GM19025 (cell line): ENCODE measurements around the gene MFSD6.

Source experiments
- ATAC-seq: cut with Tn5 transposase; IDR thresholded peaks from one replicate; pipeline ENCODE4 v1.9.1; 2021; ENCODE audit warnings: mild to moderate bottlenecking, low read depth, moderate library complexity; ENCODE audit not compliant: unreplicated experiment

MFSD6 gene

DNA sequence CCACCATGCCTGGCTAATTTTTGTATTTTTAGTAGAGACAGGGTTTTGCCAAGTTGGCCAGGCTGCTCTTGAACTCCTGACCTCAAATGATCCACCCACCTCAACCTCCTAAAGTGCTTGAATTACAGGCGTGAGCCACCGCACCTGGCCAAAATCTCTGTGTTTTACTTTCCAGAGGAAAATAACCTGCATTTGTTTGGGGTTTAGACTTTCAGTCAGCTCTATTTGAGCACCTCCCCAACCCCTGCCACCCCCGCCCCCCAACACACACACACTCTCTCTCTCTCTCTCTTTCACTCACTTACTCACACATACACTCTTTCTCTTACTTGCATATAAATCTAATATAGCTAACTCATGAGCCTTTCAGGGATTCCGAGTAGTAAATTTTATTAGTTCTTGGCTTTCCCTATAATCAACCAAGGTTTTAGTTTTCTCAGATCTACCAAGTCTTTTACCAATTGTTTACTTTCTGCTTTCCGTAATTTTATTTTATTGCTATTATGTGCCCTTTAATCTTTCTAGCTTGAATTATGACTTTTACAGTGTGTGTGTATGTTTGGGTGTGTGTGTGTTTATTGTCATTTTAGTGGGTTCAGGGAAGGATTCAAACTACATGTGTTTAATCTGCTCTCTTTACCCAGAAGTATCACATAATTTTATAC, 24.5 kb downstream of the MFSD6 start:
- no peak for ATAC-seq

DNA sequence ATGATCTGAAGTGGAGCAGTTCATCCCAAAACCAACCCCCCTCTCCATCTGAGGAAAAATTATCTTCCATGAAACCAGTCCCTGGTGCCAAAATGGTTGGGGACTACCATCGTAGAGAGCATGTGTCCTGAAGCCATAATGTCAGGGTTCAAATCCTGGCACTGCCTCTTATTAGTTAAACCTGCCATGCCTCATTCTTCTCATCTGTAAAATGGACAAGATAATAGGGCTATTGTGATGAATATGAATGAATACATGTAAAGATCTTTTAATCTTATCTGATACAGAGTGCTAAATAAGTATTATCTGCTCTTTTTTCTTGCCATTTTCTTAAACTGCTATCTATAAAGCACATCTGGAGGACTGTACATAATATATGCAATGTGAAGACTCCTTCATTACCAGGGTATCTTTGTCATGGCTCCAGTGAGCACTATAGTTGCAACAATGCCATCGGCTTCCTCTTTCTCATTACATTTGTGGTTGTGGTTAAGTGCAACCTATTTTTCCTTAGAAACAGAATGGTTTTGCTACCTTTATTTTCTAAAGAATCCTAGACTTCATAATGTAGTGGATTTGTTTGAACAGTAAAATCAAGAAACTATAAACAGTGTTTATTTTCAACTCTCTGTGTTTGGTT, 27.0 kb downstream of the MFSD6 start:
- no peak for ATAC-seq

DNA sequence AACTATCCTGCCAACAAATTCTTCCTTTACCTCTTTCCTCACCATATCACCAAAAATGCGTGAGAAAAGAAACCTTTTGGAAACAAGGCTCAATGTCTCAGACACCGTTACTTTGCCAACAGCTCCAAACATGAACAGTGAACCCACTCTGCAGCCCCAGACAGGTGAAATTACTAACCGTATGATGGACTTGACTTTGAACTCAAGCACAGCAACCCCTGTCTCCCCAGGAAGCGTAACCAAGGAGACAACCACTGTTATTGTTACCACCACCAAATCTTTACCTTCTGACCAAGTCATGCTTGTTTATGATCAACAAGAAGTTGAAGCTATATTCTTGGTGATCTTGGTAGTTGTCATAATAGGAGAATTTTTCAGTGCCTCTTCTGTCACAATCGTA, 28.4 kb downstream of the MFSD6 start:
- no peak for ATAC-seq

DNA sequence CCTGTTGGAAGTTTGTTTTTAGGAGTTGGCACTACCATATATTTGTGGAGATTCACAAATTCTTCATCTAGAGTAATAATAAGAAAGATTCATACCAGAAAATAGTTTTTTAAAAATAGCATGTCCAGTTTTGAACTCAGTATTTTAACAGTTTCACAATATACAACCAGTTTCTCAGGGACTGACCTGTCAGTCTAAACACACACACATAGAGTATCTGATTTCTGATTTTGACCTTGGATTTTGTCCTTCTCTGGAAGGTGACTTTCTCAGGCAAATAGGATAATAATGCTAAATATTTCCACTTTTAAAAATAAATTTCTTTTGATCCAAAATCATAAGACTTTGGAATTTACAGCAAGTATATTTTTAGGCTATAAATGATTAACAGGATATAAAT, 32.0 kb downstream of the MFSD6 start:
- ATAC-seq, result no peak

DNA sequence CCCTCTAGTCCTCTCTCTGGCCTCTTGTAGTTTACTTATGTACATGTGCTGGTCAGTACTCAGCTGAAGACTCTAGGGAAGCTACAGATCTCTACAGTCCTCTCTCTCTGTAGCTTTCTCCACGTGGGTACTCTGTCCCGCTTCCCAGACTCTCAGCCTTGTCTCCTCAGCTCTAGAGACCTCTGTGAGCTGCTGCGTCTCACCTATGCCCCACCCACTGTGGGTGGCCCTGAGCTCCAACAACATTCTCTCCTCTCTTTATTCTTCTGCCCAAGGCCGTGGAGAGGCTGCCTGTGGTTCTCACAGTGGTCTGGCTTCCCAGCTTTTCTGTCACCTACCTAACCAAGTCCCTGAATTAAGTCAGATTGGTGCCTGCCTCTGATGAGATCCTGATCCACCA, 33.4 kb downstream of the MFSD6 start:
- ATAC-seq, result no peak

DNA sequence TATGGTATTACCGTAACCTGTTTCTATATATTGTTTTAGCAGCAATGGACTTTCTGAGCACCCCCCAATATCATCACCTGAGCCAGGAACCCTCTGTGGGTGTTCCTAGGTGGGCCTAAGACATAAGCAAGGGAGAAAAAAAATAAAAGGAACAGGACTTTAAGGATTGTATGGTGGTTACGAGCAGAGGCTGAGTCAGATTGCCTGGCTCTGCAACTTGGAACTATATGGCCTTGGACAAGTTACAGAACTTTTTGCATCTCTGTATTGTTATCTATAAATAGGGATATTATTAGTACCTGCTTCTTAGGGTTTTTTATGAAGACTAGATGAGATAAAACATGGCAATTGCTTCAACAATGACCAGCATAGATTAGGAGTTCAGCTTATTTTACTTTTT, 34.9 kb downstream of the MFSD6 start:
- no peak for ATAC-seq

DNA sequence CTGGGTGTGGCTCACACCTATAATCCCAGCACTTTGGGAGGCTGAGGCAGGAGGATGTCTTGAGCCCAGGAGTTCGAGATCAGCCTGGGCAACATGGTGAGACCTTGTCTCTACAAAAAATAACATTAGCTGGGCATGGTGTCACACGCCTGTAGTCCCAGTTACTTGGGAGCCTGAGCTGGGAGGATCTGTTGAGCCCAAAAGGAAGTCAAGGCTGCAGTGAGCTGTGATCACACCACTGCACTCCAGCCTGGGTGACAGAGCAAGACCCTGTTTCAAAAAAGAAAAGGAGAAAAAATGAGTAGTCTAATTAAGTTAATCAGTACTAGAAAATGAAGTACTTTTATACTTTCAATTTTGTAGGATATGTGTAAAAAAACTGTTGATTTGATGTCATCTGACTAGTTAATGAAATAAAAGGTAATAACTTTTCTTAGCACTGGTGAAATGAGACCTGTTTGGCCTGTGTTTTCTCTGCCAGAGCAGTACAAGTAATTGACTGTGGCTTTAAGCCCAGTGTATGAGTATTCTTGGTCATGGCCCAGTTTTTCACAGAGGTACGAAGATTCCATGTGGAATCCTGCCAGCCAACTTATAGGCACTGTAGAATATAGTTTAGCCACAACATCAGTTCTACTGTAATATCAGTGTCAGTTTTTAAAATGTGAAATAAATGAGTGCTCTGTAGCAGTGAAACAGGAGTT, 35.8 kb downstream of the MFSD6 start:
- no peak for ATAC-seq

DNA sequence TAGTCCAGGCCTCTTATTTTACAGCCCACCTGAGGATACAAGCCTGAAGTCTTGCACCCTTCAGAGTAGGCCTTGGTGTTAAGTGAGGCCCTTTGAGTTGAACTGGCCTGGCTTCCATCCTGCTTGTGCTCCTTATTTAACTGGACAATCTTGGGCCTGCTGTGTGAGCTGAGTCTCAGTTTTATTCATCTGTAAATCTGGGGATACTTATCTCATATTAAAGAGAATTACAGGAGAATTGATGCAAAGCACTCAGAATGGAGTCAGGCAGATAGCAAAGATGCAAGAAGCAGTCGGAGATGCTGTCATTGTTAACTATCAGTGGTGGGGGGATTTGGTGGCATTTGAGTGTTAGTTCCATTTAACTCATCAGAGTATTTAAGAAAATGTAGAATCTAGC, 36.8 kb downstream of the MFSD6 start:
- no peak for ATAC-seq

DNA sequence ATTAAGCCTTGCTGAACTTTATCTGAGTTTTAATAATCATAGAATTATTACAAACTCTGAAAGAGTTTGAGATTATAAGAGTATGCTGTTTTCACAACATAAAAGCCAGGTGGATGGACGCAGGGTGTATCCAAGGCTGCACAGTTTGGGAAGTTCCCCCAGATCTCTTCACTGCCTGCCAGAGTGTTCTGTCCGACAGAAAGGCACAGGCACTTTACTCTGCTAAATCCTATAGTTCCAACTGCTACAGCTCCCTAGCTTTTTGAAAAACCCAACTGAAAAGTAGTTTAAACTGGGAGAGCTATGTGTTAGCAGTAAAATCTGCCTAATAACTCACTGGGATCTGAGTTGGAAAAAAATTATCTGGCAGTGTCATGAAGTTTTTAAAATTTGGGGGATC, 38.0 kb downstream of the MFSD6 start:
- no peak for ATAC-seq

DNA sequence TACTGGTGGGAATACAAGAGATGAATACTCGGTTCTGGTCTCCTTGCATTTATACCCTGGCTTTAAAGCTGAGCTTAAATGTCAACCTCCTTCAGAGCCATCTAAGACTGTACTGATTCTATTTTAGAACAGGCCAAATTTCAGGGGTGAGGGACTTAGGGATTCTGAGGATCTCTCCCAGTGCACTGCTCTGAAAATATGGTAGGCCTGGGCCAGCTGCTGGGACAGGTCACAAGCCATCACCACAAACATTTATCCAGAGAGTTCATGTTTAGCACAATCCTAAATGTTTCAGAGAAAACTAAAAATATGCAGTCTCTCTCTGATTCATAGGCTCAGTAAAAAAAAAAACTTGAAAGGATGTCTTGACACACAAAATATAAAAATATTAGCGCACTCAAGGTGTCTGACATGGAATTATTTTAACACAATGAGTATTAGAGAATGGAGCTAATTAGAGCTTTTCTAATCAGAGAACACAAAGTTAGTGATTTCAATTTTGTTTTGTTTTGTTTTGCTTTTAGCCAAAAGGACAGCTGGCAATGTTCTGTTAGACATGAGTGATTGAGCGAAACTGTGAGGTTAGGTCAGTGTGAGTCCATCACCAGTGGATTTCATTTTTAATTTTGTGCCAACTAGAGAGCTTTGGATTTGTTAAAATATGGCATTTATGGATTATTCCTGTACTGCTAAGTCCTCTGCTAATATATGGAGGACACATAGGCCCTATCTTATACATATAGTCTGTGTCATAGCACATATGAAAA, 38.8 kb downstream of the MFSD6 start:
- ATAC-seq, result no peak

DNA sequence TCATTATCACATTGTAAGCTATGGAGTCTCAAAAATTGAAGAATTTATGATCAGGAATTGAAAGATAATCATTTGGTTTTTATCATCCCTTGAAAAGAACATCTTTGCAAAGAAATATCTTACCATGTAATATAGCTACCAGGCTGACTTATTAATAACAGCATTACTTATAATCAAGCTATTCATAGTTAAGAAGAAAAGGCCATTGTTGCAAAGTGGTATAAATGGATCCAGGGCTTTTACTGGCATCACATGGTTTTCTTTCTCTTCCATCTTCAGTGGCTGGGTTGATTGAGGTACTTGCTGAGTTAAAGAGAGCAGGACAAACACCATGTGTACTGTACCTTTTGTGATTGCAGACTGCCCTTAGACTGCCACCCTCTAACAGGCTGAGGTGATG, 39.6 kb downstream of the MFSD6 start:
- ATAC-seq, result no peak

DNA sequence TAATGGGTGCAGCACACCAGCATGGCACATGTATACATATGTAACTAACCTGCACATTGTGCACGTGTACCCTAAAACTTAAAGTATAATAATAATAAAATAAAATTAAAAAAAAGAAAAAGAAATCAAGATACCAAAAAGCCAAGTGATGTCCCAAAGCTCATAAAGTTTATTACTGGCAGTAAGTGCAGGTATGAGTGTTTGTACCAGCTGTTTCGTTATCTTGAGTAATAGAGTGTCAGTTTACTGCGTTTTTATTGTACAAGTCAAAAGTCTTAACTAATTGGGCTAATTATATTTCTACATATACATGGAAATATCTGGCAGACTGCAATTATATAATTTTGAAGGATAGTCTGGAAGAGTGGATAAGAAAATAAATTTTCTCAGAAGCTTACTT, 41.8 kb downstream of the MFSD6 start:
- ATAC-seq, result no peak

DNA sequence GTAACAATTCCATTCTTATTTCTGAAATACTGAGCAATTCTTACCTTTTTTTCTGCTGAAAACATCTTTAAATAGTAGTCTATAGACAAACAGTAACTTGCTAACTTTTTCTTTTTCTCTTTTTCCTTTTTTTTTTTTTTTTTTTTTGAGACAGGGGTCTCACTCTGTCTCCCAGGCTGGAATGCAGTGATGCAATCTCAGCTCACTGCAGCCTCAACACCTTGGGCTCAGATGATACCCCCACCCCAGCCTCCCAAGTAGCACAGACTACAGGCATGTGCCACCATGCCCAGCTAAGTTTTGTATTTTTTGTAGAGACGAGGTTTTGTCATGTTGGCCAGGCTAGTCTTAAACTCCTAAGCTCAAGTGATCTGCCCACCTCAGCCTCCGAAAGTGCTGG, 42.2 kb downstream of the MFSD6 start:
- ATAC-seq, result no peak

DNA sequence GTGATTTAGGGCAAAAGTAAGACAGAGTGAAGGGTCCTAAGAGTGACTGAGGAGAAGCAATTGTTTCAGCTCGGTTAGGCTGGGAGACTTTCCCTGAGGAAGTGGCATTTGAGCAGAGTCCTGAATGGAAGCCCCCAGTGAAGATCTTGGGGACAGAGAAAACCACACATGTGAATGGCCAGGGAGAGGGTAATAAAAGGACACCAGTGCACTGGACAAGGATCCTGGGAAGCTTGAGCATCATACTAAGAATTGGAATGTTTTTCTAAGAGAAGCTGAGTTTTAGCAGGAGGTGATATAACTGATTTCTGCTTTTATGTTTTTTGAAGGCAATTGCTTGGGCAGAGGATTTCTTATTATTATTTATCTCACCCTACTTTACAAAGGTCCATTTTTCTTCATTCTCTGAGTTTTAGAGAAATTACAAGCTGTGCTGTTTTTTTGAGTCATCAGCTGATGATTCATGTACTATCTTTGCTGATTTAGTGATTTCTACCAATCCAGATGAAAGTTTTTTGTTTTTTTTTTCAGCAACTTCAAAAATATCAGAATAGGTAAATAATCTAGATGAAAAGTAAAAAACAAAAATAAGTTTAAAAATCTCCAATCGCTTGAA, 43.5 kb downstream of the MFSD6 start:
- ATAC-seq, result no peak

DNA sequence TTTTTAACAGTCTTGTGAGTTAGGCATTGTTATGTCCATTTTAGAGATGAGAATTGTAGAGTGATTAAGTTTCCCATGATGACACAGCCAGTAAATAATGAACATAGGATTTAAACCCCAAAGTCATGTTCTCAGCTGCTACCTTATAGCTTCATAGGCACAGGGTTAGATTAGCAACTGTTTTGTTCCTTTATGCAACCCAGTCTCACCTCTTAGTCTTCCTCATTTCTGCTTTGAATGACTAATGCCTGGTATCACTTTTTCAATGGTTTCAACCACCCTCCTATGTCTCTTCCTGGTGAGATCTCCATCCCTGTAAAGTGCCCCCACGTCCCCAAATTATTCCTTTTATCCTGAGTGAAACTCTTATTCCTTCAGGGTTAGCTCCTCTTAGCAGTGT, 44.3 kb downstream of the MFSD6 start:
- no peak for ATAC-seq

DNA sequence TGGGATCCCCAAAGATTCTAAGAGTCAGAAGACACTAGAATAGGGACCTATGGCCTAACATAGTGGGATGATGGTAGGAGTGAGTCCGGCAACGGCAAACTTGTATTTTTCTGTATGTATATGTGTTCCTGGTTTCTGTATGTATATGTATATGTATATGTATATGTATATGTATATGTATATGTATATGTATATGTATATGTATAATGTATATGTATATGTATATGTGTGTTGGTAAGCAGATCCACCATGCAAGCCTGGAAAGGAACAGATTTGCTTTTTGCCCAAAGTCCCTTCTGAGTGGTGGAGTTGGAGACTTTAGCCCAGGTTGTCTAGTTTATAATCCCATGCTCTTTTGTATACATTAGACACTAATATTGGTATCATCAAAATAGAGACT, 46.6 kb downstream of the MFSD6 start:
- no peak for ATAC-seq

DNA sequence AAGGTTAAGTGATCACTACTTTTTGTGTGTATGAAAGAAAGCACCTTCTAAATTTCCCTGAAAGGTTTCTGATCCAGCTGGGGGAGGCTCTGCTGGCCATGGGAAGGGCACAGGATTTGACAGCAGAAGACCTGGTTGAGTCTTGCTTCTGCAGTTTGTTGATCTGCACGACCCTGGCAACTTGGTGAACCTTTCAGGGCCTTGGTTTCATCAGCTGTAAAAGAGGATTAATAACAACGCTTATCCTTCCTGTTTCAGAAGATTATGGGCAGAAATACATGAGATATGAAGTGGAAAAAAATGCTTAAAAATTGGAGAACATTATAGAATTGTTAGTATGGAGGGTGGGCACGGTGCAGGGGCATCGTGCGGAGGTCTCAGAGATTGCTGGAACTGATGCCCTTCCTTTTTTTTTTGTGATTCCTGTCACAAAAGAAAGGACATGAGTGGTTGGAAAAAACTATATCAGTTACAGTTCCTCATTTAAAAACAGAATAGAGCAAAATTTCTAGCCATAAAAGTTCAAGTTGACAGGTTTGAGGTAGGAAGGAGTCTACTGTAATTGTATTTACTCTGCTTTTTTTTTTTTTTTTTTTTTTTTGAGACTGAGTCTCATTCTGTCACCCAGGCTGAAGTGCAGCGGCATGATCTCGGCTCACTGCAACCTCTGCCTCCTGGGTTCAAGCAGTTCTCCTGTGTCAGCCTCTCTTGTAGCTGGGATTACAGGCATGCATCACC, 47.4 kb downstream of the MFSD6 start:
- ATAC-seq, result no peak

DNA sequence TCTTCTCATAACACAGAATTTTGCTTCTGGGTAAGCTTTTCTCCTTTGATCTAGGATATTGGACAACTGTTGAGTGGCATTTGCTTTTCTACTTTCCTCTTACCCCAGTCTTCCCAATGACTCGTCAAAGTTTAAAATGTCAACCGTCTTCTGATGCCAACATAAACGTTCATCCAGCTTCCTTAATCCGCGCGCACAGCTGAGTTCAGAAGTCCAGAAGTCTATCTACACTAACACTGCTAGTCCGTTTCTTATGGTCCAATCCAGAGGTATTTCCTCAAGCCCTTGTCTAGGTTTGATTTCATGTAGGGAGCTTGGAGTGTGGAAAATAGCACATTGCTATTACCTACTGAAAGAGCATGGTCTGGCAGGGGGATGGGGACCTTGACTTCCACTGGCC, 48.7 kb downstream of the MFSD6 start:
- ATAC-seq, result no peak

DNA sequence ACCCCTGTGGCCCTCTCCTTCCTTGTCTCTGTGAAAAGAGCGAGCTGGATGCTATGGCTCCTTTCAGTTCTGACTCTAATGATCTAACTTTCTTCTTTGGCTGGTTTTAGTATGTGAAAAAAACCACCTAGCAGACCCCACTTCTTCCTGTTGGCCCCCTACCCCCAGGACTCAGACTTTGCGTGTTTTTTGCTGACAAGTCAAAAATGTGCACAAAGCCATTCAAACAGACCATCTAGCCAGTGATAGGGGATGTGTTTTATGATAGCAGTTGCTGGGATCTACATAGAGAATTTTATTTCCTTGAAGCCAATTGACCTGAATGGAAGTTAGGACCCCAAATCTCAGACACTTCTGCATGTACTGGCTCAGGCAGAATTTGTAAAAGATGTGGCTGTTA, 49.1 kb downstream of the MFSD6 start:
- ATAC-seq, result no peak
